Stimulated activated CD8-positive, alpha-beta memory T cell treated with anti-CD3 and anti-CD28 coated beads, Interleukin-2, amount 100 ng/mL, for 48 hours (primary cell): ENCODE results near the gene ROBO4.

Experiments
- DNase-seq, 2 donors: peaks; one replicate each; pipeline ENCODE4 v3.0.0-alpha.2; 2020; ENCODE audit warnings: low read depth in 2 of 2

ROBO4 gene

DNA sequence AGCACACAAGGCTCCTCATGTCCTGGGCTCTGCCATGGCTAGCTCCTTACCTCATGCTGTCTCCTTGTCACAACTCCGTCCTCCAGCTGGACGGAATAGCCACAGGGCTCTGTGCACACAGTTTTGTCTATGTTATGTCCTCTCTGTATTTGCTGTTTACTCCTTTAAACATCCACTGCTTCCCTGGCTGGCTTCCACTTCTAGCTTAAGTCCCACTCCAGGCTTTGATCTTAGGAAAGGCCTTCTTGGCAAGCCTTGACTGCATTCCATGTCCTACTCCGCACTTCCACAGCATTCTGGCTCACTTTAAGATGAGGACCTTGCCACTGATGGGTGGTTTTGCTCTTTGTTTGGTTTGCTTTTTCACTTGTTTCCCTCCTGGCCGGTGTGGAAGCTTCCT is 55.4 kb downstream of the ROBO4 start:
- DNase-seq = no peak

DNA sequence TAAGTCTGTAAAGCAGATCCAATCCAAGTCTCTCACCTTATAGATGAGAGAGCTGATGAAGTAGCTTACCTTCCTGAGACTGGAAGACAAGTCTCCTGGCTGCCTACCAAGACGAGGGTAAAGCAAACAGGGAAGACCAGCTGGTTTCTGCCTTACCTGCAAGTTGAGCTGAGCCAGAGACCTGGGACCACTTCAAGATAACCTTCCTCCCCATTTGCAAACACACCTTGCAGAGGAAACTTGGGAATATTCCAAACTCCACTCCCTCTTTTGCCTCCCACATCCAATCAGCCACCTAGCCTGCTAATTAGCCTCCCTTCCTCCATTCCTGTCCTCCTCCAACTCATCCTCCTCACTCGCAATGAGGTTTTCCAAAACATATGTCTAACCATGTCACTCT is 55.8 kb downstream of the ROBO4 start:
- DNase-seq = no peak

DNA sequence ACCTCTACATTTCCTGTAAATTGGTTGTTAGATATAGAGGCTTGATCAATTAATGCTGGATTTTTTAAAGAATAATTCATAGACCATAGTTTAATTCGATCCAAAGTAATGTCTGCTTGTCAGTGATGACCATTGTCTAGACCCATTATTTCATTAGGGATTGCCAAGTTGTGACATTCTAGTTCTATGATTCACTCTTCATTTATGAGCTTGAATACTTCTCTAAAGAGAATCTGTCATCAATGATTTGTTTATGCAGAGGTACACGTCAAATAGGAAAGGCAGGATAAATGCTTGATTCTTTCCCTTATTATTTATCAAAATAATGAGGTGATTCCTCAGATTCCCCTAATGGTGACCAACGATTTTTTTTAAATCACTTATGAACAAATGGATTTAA is 56.5 kb downstream of the ROBO4 start:
- no peak for DNase-seq

DNA sequence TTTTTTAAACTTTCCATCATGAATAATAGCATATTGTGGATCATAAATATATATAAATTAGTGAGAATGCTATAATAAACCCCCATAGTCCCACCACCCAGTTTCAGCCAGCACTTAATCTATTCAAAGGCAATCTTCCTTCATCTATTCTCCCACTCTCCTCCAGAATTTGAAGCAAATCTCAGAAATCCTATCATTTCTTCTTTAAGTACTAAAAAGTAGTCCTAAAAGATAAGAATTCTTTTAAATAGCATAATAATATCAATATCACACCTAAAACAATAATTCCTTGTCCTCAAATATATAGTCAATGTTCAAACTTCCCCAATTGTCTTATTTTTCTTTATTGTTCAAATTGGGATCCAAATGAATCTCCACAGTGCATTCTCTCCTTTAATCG is 57.0 kb downstream of the ROBO4 start:
- no peak for DNase-seq

DNA sequence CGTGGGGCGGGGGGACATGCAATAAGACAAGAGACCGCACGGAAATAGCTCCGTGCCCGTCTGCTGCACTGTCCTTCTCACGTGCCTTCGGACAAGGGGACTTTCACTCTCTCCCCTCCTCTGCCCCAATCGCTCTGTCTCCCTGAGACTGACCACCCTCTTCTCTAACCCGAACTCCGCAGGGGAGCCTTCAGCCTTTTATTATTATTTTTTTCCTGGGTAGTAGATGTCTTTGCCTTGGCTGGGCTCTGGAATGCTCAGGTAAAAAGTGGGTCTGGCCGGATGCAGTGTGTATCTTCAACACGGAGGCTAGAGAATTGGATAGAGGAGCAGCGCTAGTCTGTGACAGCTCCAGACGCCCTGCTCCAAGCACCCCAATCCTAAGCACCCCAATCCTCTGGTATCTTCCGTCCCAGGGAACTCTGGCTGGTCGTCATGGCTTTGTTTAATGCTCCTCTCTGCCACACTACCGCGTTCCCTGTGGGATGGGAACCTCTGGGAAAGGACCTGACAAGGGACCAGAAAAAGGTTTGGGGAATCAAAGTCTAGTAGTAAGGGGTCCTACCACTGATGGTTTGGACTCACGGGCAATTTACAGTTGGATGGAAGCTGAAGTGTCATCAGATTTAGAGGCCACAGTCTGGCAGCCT is 57.6 kb downstream of the ROBO4 start:
- no peak for DNase-seq

DNA sequence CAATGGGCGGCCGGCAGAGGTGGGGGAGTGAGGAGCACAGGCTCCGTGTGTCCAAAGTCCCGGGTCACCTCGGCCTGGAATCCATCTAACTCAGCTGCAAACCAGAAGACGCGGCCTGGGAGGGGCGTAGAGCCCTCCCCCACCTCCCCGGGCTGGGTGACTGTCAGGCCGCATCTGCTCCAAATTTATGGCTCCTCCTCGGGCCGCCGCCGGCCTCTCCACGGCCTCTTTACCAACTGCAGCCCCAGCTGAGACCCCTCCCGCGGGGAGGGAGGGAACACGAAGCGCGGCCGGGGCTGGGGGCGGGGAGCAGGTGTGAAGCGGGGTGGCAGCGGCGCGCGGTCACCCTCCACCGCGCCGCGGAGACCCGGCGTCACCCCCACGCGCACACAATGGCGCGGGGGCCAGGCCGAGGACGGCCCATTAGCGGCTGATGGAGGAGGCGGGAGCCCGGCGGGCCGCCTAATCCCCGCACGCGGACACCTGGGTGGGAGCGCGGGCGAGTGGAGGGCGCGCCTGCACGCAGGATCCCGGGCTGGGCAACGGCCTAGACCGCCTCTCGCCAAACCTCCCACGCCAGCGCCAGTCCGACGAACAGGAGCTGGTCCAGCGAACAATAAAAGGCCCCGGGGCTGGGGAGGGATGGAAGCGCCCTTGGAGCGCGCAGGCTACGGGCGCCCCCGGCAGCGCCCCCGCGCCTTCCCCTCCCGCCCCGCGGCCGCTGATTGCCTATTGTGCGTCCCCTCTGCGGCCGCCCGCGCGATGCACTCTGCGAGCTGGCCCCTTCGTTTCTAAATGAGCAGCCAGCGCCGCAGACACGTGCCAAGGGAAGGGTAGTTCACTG is 58.3 kb downstream of the ROBO4 start:
- no peak for DNase-seq

DNA sequence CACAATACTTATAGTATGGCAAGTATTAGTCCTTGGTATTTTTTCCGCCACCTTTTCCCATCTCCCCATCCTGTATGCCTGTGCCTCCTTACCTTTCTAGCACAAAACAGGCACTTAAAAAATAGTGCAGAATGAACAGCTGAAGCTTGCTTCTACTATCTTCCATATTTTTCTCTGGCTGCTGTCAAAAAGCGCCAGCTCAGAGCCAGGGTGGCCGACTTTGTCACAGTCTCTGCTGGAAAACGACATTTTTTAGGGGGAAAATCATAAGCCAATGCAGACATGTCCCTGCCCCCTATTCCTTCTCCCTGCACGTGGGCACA is 58.9 kb downstream of the ROBO4 start:
- no peak for DNase-seq

DNA sequence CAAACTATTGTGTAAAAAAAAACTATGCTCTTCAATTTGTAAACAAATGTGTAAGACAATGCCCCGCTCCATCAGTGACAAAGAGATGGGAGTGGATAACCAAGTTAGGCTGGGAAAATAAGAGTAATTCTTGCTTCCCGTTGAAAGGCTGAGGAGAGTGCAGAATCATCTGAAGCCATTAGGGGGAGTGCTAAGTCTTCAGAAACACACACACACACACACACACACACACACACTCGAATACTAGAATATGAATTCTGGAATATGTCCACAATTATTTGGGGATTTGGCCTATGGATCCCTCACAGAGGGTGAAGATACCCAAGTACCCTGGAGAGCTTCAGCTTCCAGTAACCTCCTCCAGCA is 60.2 kb downstream of the ROBO4 start:
- DNase-seq = no peak

DNA sequence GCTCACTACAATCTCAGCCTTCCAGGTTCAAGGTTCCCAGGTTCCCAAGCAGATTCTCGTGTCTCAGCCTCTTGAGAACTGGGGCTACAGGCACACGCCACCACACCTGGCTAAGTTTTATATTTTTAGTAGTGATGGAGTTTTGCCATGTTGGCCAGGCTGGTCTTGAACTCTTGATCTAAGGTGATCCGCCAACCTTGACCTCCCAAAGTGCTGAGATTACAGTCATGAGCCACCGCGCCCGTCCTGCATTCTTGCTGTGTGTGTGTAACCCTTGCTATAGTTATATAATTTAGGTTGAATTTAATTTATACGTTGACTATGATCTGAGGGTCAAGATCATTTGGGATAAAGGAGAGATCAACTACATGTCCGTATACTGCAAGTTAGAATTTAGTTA is 61.7 kb downstream of the ROBO4 start:
- DNase-seq = no peak

DNA sequence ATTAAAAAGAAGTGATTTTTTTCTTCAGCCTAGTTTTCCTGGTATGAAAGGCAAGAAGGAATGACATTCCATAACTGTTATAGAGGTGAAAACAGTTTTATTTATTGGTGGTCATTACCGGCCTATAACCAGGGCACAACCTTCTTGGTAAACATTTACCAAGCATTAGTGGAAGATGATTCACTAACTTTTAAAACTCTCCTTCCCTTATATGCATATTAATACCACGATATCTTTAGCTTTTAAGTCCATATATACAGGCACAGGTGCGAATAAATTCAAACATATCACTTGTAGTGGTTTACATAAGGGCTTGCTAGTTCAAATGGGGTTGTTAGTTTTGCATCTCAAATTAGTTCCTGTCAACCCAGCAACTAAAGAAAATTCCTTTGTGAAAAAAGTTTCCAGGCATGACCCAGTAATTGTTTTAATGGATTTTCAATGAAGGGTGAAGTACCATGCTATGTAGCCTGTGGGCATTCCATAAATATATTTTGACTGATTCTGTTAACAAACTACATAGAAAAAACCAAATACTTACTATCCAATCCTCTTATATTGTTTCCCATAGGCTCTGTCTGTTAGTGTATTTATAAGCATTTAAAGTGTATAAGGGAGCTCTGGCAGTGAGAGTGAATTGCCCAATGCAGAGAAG is 63.0 kb downstream of the ROBO4 start:
- DNase-seq = no peak
